Left renal pelvis (tissue), 4 donors: ENCODE results near the gene RNF31. TPM values are rescaled to one million over a fixed set of nuclear protein-coding genes. Genes with fewer than 3 reads are reported as not detected.

ENCODE experiments used
- DNase-seq, 4 donors: peaks; one replicate each; pipeline ENCODE4 v3.0.0-alpha.2; 2013; ENCODE audit warnings: low read depth in 4 of 4, low spot score in 3 of 4
- polyA plus RNA-seq, 4 donors: library from polyadenylated mRNA; unstranded; fragments of 120-200 nt; gene quantifications; one replicate each; pipeline ENCODE4 v1.2.1, GENCODE V29; 2013; ENCODE audit not compliant: insufficient read length in 4 of 4

The RNF31 gene
- polyA plus RNA-seq, 4 donors = 44.8 to 59.8 (median 47.4) TPM

DNA sequence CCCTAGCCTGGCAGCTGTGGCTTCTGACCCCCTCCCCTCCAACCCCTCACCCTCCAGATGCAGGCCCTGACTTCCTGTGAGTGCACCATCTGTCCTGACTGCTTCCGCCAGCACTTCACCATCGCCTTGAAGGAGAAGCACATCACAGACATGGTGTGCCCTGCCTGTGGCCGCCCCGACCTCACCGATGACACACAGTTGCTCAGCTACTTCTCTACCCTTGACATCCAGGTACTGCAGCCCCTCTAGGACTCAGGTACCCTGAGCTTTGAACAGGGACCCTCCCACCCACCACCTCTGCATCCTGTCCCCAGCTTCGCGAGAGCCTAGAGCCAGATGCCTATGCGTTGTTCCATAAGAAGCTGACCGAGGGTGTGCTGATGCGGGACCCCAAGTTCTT lies 7.8 kb downstream of the RNF31 start:
- DNase-seq = no peak

DNA sequence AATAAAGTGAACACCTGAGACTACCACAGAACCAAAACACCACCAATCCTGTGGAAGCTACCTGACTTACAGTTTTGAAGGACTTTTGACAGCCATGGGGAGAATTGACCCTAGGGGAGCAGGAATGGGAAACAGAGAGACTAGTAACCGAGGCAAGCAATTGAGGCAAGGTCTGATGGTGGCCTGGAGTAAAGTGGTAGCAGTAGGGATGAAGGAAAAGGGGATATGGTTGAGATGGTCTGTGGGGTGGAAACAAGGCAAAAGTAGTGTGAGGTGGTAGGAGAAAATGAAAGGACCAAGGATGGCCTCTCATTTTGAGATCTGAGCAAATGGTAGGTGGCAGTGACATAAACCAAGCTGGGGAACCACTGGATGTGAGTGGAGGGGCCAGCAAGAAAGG lies 9.5 kb downstream of the RNF31 start:
- no peak for DNase-seq

DNA sequence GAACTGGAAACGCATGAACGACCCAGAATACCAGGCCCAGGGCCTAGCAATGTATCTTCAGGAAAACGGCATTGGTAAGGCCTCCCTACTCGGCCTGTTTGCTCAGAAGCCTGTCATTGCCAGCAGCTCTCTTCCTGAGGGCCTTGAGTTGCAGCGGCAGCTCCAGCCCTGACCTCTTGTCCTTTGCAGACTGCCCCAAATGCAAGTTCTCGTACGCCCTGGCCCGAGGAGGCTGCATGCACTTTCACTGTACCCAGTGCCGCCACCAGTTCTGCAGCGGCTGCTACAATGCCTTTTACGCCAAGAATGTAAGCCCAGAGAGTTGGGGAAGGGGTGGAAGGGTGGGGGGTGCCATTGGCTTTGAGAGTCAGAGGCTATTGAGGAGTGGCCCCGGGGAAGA lies 10.0 kb downstream of the RNF31 start:
- no peak for DNase-seq

DNA sequence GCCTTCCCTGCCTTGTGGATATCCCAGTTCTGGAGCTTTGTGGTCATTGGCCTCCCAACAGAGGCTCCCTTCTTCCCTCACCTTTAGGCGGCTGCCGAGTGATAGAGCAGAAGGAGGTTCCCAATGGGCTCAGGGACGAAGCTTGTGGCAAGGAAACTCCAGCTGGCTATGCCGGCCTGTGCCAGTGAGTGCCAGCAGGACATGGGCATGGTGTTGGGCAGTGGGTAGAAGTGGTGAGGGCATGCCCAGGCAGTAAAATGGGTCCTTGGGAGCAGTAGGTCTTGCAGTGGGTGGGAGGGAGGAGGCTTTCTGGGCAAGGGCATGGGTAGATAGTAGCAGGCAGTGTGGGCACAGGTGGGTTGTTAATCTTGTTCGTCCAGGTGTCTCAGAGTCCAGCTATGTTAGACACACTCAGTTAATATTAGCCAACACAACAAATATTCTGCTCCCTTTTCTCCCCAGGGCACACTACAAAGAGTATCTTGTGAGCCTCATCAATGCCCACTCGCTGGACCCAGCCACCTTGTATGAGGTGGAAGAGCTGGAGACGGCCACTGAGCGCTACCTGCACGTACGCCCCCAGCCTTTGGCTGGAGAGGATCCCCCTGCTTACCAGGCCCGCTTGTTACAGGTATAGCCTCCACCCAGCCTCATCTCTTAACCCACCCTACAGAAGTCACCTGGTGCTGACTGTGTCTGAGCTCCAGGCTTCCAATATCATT lies 12.6 kb downstream of the RNF31 start:
- no peak for DNase-seq

DNA sequence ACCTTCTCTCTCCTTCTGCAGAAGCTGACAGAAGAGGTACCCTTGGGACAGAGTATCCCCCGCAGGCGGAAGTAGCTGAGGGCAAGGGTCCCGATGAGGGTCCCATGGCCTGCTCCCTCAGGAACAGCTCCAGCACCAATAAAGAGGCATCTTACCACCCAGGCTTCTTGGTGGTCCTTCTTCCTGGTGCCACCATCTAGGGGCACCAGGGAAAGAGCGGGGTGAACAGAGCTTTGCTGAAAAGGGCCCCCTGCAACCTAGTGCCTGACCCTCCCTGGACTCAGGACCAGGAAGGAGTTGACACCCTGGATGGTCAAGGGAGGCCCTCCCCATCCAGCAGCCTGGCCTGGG lies 13.2 kb downstream of the RNF31 start:
- DNase-seq = no peak

DNA sequence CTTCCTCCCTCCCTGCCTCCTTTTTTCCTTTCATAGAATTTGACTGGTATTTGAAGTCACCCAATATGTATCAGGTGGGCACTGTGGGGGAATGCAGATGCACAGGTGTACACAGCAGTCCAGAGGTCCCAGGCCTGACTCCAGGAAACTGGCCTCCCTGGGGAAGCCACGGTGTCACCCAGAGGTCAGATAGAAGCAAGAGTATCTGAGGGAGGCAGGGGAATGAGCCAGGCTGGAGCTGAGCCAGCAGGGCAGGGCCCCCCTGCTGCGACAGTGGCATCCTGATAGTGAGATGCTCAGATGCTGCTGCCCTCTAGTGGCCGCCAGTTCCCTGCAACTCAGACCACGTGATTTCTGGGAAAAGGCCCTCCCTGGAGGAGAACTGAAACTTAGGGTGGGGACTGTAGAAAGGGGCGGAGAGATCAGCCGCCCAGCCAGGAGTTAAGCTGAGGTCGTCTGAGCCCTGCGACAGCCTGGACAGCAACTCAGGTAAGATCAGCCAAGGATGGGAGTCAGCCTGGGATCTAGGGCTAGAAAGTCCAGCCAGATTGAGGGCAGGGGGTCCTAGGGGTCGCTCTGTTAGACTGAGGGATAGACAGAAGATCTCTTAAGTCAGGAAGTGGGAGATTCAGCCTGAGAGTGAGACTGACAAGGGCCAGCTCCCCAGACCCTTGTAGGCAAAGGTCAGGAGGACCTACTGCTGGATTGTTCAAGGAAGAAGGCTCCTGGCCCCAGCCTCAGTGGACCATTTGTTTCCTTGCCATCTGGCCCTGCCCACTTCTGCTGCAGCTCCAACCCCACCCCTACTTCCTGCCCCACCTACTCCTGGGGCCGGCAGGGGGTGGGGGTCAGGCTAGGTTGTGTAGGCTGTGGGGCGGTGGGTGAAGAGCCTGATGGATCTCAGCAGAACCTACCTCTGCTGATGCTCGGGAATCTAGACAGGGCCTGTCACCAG lies 13.8 kb downstream of the RNF31 start, which contains the start of gene IRF9:
Gene IRF9, plus strand, starts transcription at position 416 of the 955 bp plus-strand sequence. CDS start 880 bp downstream, outside the sequence.
- DNase-seq = peak; percentile 89 to 95 (median 92)

DNA sequence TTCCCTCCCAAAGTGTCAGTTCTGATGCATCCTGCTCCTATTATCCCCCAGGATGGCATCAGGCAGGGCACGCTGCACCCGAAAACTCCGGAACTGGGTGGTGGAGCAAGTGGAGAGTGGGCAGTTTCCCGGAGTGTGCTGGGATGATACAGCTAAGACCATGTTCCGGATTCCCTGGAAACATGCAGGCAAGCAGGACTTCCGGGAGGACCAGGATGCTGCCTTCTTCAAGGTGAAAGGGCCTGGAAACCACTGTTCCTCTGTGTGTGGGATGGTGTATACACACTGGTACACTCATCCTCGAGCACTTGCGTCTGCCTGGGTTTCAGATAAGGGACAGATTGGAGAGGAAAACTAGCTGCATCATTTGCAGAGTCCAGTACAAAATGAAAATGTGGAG lies 14.8 kb downstream of the RNF31 start:
- no peak for DNase-seq

DNA sequence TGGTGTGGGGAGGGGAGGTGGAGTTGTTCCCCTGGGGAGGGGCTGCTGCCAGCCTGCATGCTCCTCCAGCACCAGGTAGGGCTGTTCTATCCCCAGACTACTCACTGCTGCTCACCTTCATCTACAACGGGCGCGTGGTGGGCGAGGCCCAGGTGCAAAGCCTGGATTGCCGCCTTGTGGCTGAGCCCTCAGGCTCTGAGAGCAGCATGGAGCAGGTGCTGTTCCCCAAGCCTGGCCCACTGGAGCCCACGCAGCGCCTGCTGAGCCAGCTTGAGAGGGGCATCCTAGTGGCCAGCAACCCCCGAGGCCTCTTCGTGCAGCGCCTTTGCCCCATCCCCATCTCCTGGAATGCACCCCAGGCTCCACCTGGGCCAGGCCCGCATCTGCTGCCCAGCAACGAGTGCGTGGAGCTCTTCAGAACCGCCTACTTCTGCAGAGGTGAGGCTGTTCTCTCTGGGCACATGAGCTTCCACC lies 17.3 kb downstream of the RNF31 start:
- no peak for DNase-seq

DNA sequence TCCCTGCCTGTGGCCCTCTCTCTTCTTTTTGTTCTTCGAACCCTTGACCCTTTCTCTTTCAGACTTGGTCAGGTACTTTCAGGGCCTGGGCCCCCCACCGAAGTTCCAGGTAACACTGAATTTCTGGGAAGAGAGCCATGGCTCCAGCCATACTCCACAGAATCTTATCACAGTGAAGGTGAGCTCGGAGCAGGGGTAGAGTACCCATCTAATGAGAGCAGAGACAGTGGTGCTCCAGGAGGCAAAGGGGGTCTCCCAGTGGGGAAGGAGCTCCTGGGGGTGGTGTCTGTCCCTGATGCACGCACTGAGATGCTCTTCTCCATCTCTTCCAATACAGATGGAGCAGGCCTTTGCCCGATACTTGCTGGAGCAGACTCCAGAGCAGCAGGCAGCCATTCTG lies 18.5 kb downstream of the RNF31 start:
- no peak for DNase-seq

DNA sequence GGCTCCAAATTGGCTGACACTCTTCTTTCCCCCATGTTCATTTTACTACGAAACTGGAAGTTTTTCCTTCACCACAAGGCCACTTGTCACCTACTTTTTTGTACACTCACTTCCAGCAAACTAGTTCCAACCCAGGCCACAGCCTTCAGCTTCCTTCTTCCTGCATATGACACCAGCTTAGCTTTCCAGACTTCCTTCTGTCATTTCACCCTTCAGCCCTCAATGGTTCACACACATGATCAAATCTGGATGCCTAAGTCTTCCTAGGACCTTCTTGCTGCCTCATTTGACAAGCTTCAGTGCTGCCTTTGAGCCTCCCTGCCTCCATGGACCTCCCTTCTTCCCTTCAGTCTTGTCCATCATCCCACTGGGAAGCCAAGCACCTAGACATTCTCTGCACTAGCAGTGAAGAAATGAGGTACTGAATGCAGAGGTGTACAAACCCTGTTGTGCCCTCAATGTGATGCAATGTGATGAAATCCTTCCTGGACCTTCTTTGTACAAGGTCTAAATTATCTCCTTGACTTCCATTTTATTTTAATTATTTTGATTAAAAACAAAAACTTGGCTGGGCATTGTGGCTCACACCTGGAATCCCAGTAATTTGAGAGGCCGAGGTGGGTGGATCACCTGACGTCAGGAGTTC lies 20.3 kb downstream of the RNF31 start:
- DNase-seq = no peak

DNA sequence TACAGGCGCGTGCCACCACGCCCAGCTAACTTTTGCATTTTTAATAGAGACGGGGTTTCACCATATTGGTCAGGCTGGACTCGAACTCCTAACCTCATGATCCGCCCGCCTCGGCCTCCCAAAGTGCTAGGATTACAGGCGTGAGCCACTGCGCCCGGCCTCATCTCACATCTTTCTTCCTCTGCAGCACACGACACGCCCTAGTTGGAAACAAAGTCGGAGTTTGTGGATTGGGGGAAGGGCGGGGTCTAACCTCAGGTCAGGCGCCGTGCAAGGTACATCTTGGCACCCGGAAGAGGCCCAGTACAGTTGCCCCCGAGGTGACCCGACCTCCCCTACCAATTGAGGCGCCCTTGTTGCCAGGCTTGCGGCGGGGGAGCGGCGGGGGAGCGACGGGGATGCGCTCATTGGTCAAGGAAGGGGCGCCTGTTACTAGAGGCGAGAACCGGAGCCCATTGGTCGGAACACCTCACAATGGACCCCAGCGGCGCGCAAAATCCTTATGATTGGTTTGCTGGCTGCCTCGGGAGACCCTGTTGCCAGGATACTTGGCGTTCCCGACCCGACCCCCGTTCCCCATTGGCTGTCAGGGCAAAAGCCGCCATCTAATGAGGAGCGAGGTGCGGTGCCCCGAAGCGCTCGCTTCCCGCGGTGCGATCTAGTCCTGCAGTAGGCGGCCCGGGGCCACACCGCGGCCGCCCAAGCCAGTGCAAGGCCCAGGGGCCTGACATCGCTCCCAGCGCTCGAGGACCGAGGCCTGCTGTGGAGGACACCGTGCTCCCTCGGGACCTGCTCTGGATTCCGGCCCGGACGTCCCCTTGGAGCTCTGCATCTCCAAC lies 24.3 kb downstream of the RNF31 start, which contains the start of gene REC8:
Gene REC8, plus strand, starts transcription at position 659 of the 839 bp plus-strand sequence. CDS start 473 bp downstream, outside the sequence.
- DNase-seq = peak; percentile 76 to 93 (median 82)

DNA sequence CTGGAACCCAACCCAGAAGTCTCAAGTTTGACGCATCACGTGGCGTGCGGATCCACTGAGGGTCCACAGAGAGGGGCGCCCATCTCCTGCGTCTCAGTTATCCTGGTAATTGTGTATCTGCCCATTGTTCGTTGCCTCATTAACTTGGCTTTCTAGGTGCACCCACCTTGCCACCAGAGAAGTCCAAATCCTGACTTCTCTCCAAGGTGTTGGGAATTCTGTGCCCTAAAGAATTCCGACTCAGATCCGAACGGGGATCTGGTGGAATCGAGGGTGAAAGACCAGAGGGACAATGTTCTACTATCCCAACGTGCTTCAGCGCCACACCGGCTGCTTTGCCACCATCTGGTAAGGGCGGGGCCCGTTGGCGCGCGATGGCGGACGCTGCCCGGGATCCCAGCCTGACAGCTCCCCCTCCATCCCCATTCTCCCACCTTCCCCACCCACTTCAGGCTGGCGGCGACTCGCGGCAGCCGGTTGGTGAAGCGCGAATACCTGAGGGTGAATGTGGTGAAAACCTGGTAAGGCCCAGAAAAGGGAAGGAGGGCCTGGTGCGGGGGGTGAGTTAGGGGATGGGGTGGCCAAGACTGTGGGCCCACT lies 25.1 kb downstream of the RNF31 start:
- no peak for DNase-seq

DNA sequence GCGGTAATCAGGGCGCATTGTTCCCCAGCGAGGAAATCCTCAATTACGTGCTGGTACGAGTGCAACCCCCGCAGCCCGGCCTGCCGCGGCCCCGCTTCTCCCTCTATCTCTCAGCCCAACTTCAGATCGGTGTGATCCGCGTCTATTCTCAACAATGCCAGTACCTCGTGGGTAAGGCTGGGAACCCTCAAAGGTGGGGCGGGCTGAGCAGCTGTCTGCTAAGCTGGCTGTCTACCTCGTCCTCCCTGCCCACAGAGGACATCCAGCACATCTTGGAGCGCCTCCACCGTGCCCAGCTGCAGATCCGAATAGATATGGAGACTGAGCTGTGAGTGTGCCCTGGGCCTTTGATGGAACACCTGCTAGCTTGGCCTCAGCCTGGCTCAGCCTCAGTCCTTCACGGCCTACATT lies 25.6 kb downstream of the RNF31 start:
- no peak for DNase-seq

DNA sequence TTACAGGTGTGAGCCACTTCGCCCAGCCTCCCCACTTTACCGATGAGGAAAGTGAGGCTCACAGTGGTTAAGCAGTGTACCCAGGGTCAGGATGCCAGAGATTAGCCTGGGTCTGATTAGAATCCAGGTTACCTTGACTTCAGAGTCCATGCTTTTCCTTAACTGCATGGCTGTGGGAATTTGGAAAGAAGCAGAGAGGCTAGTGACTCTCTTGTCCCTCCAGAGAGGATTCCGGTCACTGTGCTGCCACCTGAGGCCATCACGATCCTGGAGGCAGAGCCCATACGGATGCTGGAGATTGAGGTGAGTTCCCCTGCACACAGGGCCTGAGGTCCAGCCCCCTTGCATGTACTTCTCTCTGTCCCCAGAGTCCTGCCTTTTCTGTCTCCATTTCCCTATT lies 29.3 kb downstream of the RNF31 start:
- DNase-seq = no peak

DNA sequence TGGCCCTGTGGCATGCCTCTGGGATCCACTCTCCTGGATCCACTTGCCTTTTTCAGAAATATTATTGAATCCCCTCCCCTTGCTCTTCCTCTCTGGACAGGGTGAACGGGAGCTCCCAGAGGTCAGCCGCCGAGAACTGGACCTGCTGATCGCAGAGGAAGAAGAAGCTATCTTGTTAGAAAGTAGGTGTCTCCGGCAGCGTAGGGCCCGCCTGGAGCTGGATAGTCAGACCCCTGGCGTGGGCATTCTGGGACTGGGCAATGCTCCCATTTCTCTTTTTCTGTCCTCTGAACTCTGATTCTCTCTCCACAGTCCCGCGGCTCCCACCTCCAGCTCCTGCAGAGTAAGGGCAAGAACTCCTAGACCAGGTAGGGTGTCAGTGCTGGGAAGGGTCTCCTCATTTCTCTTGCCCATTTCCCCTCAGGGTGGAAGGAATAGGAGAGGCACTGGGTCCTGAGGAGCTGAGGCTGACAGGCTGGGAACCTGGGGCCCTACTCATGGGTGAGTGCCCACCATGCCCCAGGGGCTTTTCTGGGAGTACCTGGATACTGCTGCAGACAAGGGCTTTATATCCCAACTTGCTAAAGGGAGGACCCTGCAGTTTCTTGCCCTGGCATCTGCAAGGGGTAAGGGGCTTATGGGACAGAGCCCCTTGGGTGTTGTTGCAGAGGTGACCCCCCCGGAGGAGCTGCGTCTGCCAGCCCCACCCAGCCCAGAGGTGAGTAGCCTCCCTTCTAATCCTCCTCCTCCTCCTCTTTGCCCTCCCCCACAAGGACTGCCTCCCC lies 29.9 kb downstream of the RNF31 start:
- DNase-seq = no peak

DNA sequence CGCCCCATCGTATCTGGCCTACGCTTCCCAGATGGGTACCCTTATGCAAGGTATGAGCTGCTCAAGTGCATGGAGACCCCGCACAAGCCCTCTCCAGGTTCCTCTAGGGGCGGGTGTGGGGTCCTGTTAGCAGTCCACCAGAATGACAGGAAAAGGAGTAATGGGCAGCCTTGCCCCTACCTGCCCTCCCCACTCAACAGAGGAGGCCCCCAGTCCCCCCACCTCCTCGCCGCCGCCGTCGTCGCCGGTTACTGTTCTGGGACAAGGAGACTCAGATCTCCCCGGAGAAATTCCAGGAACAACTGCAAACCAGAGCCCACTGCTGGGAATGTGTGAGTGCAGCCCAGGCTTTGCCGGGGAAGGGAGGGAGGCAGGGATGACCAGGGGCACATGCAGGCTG lies 30.6 kb downstream of the RNF31 start:
- no peak for DNase-seq

DNA sequence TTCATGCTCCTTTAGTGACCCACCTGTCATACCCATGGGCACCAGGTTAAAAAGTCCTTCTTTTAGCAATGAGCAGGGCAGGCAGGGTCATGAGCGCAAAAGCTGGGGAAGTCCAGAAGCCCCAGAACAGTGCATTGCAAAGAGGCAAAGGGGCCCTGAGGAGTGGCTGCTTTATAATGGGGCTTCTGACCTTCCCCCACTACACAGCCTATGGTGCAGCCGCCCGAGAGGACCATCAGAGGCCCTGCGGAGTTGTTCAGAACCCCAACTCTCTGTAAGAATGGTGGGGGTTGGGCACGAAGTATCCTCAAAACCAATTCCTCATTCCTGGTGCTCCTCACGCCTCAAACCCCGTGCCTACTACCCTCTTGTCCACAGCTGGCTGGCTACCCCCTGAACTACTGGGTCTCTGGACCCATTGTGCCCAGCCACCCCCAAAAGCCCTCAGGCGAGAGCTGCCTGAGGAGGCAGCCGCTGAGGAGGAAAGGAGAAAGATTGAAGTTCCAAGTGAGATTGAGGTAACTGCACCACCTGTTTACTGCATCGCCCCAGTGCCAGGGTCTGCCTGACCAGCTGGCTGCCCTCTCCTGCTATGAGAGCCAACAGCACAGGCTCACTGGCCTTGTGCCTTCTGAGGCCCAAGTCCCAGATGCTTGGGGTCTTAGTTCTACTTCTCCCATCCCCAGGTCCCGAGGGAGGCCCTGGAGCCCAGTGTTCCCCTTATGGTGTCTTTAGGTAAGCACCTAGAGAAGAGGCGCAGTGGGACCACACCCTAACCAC lies 31.3 kb downstream of the RNF31 start:
- no peak for DNase-seq

DNA sequence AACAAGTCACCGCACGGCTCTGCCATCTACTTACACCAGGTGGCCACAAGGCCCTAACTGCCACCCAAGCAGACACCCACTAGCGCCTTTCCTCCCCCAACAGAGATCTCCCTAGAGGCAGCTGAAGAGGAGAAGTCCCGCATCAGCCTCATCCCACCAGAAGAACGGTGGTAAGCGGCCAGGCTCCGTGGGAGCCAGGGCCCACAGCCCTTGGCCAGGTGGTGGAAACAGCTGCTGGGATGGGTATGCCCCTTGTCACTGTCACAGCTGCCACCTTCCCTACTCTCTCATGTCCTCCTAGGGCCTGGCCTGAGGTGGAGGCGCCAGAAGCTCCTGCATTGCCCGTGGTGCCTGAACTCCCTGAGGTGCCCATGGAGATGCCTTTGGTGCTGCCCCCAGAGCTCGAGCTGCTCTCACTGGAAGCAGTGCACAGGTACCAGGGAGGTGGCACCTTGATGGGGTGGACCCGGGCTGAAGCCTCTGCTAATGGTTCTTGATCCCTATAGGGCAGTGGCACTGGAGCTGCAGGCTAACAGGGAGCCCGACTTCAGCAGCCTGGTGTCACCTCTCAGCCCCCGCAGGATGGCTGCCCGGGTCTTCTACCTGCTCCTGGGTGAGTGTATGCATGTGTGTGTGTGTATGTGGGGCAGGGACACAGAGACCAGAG lies 32.1 kb downstream of the RNF31 start:
- no peak for DNase-seq
